Activated CD8-positive, alpha-beta T cell treated with anti-CD3 and anti-CD28 coated beads for 36 hours (primary cell): Measurements from ENCODE around the gene ANKIB1. TPM values are rescaled to one million over a fixed set of nuclear protein-coding genes. Genes with fewer than 3 reads are reported as not detected.

Experiments
- ATAC-seq: fragments of 200-7000 bp; cut with Tn5 transposase; one replicate; pipeline ENCODE4 v1.10.0; 2021; ENCODE audit warnings: mild to moderate bottlenecking, moderate library complexity
- CTCF ChIA-PET: fragments of 350-600 bp; sonication (Branson Sonifier 250); formaldehyde crosslinking; loops from one replicate; lab custom pipeline; 2021; ENCODE audit warnings: antibody characterized with exemption; lab: Charles Lee
- POLR2A ChIA-PET: fragments of 350-600 bp; sonication (Branson Sonifier 250); formaldehyde crosslinking; loops from one replicate; lab custom pipeline; 2021; ENCODE audit warnings: antibody characterized with exemption; lab: Charles Lee
- DNase-seq: peaks from one replicate; pipeline ENCODE4 v3.0.0-alpha.2; 2020
- H3K27ac Mint-ChIP-seq: one replicate; pipeline ENCODE4 v1.8.0; 2021; ENCODE audit warnings: mild to moderate bottlenecking, mixed read lengths
- H3K27me3 Mint-ChIP-seq: one replicate; pipeline ENCODE4 v1.8.0; 2021; ENCODE audit warnings: mixed read lengths
- H3K36me3 Mint-ChIP-seq: one replicate; pipeline ENCODE4 v1.8.0; 2021; ENCODE audit warnings: low read depth, mixed read lengths
- H3K4me1 Mint-ChIP-seq: one replicate; pipeline ENCODE4 v1.8.0; 2021; ENCODE audit warnings: low read depth, mixed read lengths
- H3K4me3 Mint-ChIP-seq: one replicate; pipeline ENCODE4 v1.8.0; 2021; ENCODE audit warnings: mild to moderate bottlenecking, moderate library complexity, mixed read lengths
- H3K9me3 Mint-ChIP-seq: one replicate; pipeline ENCODE4 v1.8.0; 2021; ENCODE audit warnings: mixed read lengths
- intact Hi-C: fragments of 100-400 bp; cut with micrococcal nuclease; formaldehyde crosslinking; loops from one replicate; pipeline ENCODE4 v1.10.0; 2022
- total RNA-seq, 2 experiments: library from RNA; stranded (reverse); gene quantifications; one replicate each; pipeline ENCODE4 v1.2.3, GENCODE V29; 2021
- TF ChIP-seq, protein P1 (sequence below): fragments of 200-600 bp; IDR thresholded peaks from one replicate; pipeline ENCODE4 v1.8.0; 2022; ENCODE audit warnings: antibody characterized with exemption, mild to moderate bottlenecking

Gene ANKIB1
- total RNA-seq, 2 experiments from 2014 or later: 32.3 to 34.1 TPM

GRCh38 chr7:92335574-92335973 is 89.8 kb downstream of the ANKIB1 start:
- TF ChIP-seq, protein P1, sequence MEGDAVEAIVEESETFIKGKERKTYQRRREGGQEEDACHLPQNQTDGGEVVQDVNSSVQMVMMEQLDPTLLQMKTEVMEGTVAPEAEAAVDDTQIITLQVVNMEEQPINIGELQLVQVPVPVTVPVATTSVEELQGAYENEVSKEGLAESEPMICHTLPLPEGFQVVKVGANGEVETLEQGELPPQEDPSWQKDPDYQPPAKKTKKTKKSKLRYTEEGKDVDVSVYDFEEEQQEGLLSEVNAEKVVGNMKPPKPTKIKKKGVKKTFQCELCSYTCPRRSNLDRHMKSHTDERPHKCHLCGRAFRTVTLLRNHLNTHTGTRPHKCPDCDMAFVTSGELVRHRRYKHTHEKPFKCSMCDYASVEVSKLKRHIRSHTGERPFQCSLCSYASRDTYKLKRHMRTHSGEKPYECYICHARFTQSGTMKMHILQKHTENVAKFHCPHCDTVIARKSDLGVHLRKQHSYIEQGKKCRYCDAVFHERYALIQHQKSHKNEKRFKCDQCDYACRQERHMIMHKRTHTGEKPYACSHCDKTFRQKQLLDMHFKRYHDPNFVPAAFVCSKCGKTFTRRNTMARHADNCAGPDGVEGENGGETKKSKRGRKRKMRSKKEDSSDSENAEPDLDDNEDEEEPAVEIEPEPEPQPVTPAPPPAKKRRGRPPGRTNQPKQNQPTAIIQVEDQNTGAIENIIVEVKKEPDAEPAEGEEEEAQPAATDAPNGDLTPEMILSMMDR: no peak
- no peak overlapping the region for H3K27ac Mint-ChIP-seq
- intact Hi-C loops: no loop called here
- no peak overlapping the region for H3K4me3 Mint-ChIP-seq
- CTCF ChIA-PET: no interaction called here
- no peaks in the 10 kb centered on the region for H3K4me1 Mint-ChIP-seq
- no peak for ATAC-seq
- POLR2A ChIA-PET: no interaction called here
- H3K9me3 Mint-ChIP-seq: peaks cover 2% of the 10 kb centered on the region
- no peaks in the 10 kb centered on the region for H3K27me3 Mint-ChIP-seq
- no peak for DNase-seq
- H3K36me3 Mint-ChIP-seq: peaks cover 22% of the 10 kb centered on the region

DNA sequence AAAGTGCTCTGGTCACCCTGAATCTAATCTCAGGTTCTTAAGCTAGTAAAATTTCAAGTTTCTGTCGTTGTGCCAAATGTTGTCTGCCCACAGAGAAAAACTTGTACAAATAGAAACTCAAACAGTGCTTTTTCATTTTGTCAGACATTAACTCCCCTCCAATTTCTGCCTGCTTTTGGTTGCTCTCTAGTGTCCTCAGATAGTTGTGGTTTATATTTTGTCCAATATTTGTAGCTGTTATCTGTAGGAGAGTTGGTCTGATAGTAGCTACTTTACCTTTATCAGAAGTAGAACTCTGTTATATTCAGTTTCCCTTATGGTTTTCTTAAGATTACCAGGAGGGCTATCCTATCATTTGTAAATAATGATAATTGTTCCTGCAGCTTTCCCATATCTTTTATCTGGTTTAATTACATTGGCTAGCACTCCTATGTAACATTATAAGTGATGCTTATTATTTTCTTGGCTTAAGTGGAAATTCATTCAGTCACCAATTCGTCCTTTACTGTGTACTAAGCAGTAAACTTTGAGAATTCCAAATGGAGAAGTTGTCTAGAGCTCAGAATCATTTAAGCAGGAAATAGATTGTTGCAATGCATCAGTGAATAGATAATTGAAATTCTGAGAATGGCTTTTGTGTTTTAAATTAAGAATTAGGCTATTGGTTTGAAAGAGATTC is 91.0 kb downstream of the ANKIB1 start:
- H3K4me1 Mint-ChIP-seq: no peaks in the 10 kb centered on the region
- H3K27ac Mint-ChIP-seq: no peak overlapping the region
- peaks cover 18% of the 10 kb centered on the region for H3K36me3 Mint-ChIP-seq

GRCh38 chr7:92340016-92340415 is 94.2 kb downstream of the ANKIB1 start:
- DNase-seq: no peak
- Mint-ChIP-seq H3K4me1 (no peaks in the 10 kb centered on the region), H3K9me3 (peaks cover 2% of the 10 kb centered on the region), H3K27me3 (no peaks in the 10 kb centered on the region), H3K4me3 (no peak overlapping the region), H3K36me3 (peaks cover 13% of the 10 kb centered on the region), H3K27ac (no peak overlapping the region)
- CTCF ChIA-PET: no interaction called here
- TF ChIP-seq, protein P1: no peak
- intact Hi-C loops: no loop called here
- POLR2A ChIA-PET: no interaction called here
- no peak for ATAC-seq

More for the DNA sequence above, 91.0 kb downstream of the ANKIB1 start:
- H3K4me3 Mint-ChIP-seq: no peak overlapping the region
- no peak for ATAC-seq
- TF ChIP-seq, protein P1: no peak
- no peak for DNase-seq
- POLR2A ChIA-PET: no interaction called here
- CTCF ChIA-PET: interaction anchor here (1.2 to 1.3 kb wide), 2 partner anchors 11 to 17 kb away, joined by 3 to 5 read pairs; no protein-coding TSS in a partner anchor
- peaks cover 2% of the 10 kb centered on the region for H3K9me3 Mint-ChIP-seq
- H3K27me3 Mint-ChIP-seq: no peaks in the 10 kb centered on the region
- intact Hi-C loops: no loop called here

GRCh38 chr7:92343714-92344113 is 97.9 kb downstream of the ANKIB1 start:
- DNase-seq (no peak), ATAC-seq (no peak)
- no peak overlapping the region for H3K27ac Mint-ChIP-seq
- no peak overlapping the region for H3K4me3 Mint-ChIP-seq
- H3K9me3 Mint-ChIP-seq: no peaks in the 10 kb centered on the region
- TF ChIP-seq, protein P1: no peak
- no peaks in the 10 kb centered on the region for H3K27me3 Mint-ChIP-seq
- no peaks in the 10 kb centered on the region for H3K4me1 Mint-ChIP-seq
- POLR2A ChIA-PET: no interaction called here
- H3K36me3 Mint-ChIP-seq: peaks cover 16% of the 10 kb centered on the region
- intact Hi-C loops: no loop called here
- CTCF ChIA-PET: interaction anchor here (1.2 to 1.7 kb wide), 2 partner anchors 13 to 80 kb away, joined by 3 to 6 read pairs; no protein-coding TSS in a partner anchor

GRCh38 chr7:92352009-92352408 is 106.2 kb downstream of the ANKIB1 start:
- POLR2A ChIA-PET: no interaction called here

More at GRCh38 chr7:92352009-92352408, 106.2 kb downstream of the ANKIB1 start:
- H3K4me1 Mint-ChIP-seq: no peaks in the 10 kb centered on the region
- no peak for DNase-seq
- intact Hi-C loops: no loop called here
- H3K4me3 Mint-ChIP-seq: no peak overlapping the region
- no peaks in the 10 kb centered on the region for H3K27me3 Mint-ChIP-seq
- CTCF ChIA-PET: no interaction called here
- no peak overlapping the region for H3K27ac Mint-ChIP-seq
- no peak for ATAC-seq
- H3K36me3 Mint-ChIP-seq: peaks cover 17% of the 10 kb centered on the region
- TF ChIP-seq, protein P1: no peak
- H3K9me3 Mint-ChIP-seq: no peaks in the 10 kb centered on the region
